ENCODE data around the gene CFAP74.
"Not testable (repeated sequence)": the region's sequence is repeated elsewhere in the genome, so short reads cannot be mapped to it uniquely, and the experiment has no call there.

CFAP74 gene

DNA sequence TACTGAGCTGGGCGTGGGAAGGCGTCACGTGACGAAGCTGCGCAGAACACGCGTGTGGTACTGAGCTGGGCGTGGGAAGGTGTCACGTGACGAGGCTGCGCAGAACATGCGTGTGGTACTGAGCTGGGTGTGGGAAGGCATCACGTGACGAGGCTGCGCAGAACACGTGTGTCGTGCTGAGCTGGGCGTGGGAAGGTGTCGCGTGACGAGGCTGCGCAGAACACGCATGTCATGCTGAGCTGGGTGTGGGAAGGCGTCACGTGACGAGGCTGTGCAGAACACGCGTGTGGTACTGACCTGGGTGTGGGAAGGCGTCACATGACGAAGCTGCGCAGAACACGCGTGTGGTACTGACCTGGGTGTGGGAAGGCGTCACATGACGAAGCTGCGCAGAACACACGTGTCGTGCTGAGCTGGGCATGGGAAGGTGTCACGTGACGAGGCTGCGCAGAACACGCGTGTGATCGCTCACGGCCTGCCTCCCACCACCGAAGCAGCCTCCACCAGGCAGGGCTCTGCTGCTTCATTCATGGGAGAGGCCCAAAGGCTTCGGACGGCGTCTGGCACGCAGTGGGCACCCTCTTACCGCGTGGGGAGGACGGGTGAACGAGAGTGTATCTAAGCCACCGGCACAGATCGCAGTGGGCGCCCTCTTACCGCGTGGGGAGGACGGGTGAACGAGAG lies 24.0 kb downstream of the CFAP74 start:
- DNase-seq (ENCODE audit: low read depth), result no peak
- TF ChIP-seq, protein P1, sequence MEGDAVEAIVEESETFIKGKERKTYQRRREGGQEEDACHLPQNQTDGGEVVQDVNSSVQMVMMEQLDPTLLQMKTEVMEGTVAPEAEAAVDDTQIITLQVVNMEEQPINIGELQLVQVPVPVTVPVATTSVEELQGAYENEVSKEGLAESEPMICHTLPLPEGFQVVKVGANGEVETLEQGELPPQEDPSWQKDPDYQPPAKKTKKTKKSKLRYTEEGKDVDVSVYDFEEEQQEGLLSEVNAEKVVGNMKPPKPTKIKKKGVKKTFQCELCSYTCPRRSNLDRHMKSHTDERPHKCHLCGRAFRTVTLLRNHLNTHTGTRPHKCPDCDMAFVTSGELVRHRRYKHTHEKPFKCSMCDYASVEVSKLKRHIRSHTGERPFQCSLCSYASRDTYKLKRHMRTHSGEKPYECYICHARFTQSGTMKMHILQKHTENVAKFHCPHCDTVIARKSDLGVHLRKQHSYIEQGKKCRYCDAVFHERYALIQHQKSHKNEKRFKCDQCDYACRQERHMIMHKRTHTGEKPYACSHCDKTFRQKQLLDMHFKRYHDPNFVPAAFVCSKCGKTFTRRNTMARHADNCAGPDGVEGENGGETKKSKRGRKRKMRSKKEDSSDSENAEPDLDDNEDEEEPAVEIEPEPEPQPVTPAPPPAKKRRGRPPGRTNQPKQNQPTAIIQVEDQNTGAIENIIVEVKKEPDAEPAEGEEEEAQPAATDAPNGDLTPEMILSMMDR (conservative IDR thresholded peaks at IDR 0.05; ENCODE audit: low read depth, low read length), result no peak
- no peak overlapping the region for H3K4me3 ChIP-seq (ENCODE audit: low read length)

DNA sequence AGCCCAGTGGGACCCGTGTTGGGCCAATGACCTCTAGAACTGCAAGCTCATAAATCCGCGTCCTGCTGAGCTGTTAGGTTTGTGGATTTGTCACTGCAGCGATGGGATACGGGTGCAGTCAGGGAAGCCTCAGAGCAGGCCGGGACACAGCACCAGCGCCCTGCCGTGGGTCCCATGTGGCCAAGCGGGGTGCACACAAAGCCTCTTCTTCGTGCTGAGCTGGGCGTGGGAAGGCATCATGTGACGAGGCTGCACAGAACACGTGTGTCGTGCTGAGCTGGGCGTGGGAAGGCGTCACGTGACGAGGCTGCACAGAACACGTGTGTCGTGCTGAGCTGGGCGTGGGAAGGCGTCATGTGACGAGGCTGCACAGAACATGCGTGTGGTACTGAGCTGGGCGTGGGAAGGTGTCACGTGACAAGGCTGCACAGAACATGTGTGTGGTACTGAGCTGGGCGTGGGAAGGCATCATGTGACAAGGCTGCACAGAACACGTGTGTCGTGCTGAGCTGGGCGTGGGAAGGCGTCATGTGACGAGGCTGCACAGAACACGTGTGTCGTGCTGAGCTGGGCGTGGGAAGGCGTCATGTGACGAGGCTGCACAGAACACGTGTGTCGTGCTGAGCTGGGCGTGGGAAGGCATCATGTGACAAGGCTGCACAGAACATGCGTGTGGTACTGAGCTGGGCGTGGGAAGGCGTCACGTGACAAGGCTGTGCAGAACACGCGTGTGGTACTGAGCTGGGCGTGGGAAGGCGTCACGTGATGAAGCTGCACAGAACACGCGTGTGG lies 24.7 kb downstream of the CFAP74 start:
- not testable (repeated sequence) for DNase-seq (ENCODE audit: low read depth)

DNA sequence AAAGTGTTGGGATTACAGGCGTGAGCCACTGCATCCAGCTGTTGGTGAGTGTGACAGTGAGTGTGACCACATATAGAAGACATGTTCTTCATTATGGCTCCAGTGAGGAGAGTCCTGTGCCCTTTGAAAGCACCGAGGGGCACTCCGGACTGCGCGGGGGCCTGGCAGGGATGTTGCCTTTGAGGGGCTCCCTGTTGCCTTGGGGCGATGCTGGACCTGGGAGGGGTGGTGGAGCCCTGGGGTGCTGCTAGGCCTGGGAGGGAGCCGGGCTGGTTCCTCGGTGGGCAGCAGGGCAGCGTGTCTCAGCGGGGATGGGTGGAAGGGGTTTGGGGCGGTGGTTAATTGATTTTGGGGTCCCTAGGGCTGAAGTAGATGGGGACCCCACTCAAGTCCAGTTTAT lies 25.5 kb downstream of the CFAP74 start:
- H3K4me3 ChIP-seq (ENCODE audit: low read length), result no peak overlapping the region
- DNase-seq (ENCODE audit: low read depth), result no peak
- TF ChIP-seq, protein P1 (conservative IDR thresholded peaks at IDR 0.05; ENCODE audit: low read depth, low read length), result no peak

More for the DNA sequence above, 24.7 kb downstream of the CFAP74 start:
- not testable (repeated sequence) for H3K4me3 ChIP-seq (ENCODE audit: low read length)

DNA sequence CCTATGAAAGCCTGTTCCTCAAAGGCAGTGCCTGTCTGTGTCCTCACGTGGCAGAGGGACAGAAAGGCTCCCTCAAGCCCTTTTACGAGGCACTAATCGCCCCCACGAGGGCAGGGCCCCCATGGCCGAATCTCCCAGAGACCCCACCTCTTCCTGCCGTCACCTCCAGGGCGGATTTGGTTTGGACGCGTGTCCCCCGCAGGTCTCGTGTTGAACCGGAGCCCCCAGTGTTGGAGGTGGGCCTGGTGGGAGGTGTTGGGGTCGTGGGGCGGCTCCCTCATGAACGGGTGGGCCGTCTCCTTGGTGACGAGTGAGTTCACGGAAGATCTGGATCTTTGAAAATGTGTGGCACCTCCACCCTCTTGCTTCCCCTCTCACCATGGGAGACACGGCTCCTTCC lies 27.6 kb downstream of the CFAP74 start:
- TF ChIP-seq, protein P1 (conservative IDR thresholded peaks at IDR 0.05; ENCODE audit: low read depth, low read length), result no peak
- H3K4me3 ChIP-seq (ENCODE audit: low read length), result no peak overlapping the region
- no peak for DNase-seq (ENCODE audit: low read depth)

DNA sequence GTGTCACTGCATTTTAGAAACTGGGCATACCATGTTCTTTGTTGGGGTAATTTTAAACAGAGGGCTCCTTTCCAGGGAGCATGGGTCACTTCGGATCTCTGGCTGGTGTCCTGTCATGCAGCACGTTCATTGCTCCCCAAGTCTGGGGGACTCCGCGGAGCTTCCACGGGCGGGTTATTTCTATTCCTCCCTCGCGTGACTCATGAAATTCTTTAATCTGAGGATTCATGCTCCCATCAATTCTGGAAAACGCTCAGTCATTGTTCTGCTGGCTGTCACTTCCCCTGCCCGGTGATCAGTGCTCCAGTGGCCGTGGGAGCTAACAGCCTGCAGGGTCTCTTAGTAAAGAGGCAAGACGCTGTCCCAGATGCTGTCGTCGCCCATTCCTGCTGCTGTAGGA lies 28.1 kb downstream of the CFAP74 start:
- DNase-seq (ENCODE audit: low read depth), result no peak
- no peak overlapping the region for H3K4me3 ChIP-seq (ENCODE audit: low read length)
- TF ChIP-seq, protein P1 (conservative IDR thresholded peaks at IDR 0.05; ENCODE audit: low read depth, low read length), result no peak

DNA sequence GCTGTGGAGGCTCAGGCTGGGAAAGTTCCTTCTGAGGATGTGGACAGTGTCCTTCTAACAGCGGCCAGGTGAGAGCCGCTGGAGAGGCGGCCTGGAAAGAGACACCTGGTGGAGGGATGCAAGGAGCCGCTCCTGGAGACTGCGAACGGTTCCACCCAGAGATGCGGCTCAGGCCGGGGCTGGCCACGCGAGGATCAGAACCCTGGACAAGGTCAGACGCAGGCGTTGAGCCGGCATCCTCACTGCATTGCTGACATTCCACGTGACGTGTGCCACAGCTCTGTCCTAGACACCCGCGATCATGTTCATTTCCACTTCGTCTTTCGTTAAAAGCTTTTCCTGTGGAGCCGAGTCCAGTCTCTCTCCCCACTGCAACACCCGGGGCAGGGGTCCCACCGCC lies 28.8 kb downstream of the CFAP74 start:
- no peak for DNase-seq (ENCODE audit: low read depth)
- no peak overlapping the region for H3K4me3 ChIP-seq (ENCODE audit: low read length)
- TF ChIP-seq, protein P1 (conservative IDR thresholded peaks at IDR 0.05; ENCODE audit: low read depth, low read length), result no peak

DNA sequence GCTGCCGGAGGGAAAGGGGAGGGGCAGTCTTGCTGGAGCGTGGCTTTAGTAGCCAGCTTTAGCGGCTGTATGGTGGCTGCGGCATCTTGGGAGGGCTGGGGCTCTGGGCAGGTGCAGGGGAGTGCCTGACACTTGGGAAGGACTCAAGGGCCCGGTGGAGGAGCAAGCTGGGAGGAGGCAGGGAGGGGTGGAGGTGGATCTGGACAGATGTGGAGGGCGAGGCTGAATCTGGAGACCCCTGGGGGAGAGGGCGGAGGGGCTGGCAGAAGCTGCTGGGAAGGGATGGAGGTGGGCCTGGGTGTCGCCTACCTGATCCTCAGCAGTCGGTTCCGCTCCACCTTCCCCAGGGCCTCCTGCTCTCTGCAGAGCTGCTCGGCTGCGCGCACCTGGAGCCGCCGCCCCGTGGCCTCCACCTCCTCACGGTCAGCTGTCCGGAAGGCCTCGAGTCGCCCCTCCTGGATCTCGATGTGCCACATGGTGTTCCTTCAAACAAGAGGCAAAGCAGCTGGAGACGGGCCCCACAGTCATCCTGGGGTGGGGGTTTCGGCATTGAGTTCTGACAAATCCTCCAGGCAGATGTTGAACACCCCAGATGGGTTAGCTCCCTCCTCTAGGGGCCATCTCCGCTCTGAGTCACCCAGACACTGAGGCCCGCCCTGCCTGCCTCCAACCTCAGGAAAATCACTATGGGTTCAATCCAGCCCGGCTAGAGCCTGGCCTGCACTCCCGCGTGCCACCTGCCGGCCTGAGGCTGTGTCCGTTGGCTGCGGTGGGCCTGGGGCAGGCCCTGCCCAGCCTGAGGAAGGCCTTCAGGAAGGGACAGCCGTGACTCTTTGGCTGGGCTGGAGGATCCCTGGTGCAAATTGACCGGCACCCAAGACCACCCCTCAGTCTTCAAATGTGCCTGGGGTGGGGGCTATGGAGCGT lies 29.6 kb downstream of the CFAP74 start:
- TF ChIP-seq, protein P1 (conservative IDR thresholded peaks at IDR 0.05; ENCODE audit: low read depth, low read length), result no peak
- DNase-seq (ENCODE audit: low read depth), result no peak

More for the DNA sequence above, 29.6 kb downstream of the CFAP74 start:
- no peak overlapping the region for H3K4me3 ChIP-seq (ENCODE audit: low read length)

Measured in retinal pigment epithelial cell (primary cell).